22Rv1 (cell line): ENCODE results near the gene SLC39A8.
A peak's percentile ranks its signal among the peaks of the same experiment; 100 is the strongest.
"Not testable (repeated sequence)": the region's sequence is repeated elsewhere in the genome, so short reads cannot be mapped to it uniquely, and the experiment has no call there.

Source experiments
- H3K27ac ChIP-seq: fragments of 450-650 bp; 2 replicates; pipeline ENCODE4 v1.5.1; 2017
- ZFX ChIP-seq: fragments of 450-650 bp; IDR thresholded peaks from 2 replicates; pipeline ENCODE4 v1.6.1; 2017; ENCODE audit warnings: antibody characterized with exemption, borderline replicate concordance
- TF ChIP-seq, protein P1 (sequence below): fragments of 450-650 bp; IDR thresholded peaks from 2 replicates; pipeline ENCODE4 v1.5.1; 2017; ENCODE audit warnings: mild to moderate bottlenecking

The SLC39A8 gene

DNA sequence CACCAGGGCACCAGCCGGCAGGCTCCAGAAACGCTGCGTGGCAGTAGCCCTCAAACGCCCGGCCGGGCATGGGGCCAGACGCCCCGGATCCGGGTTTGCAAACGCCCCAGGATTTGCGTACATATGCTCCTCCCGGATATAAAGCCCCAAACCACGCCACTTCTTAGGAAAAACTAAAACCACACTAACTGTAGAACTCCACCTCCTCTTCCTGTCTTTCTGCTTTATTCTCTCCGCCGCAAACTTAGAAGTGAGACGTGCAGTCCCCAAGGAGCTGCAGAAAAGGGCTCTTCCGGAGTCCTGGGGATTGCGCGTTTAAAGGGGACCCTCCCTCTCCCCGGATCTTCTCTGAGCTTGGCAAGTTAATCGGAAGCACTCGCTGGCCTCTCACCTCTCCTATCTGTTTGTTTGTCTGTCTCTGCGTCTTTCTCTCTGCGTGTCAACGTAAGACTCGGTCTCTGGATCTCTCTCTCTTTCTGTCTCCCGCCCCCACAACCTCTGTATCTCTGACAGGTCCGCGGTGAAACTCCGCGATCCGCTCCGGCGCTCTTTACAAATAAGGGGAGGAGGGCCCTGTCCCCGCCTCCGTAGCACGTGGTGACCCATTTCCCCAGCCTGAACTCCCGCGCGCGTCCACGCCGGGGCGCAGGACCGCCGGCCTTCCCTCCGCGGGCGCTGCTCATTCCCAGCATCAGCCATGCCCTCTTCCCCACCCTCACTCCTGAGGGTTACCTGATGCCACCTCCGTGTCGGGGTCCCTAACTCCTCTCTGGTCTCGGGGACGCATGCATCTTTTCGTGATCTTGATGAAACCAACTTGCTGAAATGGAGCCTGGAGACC lies at the start of gene SLC39A8:
Gene SLC39A8 (minus strand): TSS at position 529 of the 841 bp plus-strand sequence. CDS start 820 bp downstream, outside the sequence.
- TF ChIP-seq, protein P1, sequence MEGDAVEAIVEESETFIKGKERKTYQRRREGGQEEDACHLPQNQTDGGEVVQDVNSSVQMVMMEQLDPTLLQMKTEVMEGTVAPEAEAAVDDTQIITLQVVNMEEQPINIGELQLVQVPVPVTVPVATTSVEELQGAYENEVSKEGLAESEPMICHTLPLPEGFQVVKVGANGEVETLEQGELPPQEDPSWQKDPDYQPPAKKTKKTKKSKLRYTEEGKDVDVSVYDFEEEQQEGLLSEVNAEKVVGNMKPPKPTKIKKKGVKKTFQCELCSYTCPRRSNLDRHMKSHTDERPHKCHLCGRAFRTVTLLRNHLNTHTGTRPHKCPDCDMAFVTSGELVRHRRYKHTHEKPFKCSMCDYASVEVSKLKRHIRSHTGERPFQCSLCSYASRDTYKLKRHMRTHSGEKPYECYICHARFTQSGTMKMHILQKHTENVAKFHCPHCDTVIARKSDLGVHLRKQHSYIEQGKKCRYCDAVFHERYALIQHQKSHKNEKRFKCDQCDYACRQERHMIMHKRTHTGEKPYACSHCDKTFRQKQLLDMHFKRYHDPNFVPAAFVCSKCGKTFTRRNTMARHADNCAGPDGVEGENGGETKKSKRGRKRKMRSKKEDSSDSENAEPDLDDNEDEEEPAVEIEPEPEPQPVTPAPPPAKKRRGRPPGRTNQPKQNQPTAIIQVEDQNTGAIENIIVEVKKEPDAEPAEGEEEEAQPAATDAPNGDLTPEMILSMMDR: peak; percentile 93
- TF ChIP-seq ZFX: no peak
- peak within 1 kb of the TSS; percentile 88 for H3K27ac ChIP-seq

DNA sequence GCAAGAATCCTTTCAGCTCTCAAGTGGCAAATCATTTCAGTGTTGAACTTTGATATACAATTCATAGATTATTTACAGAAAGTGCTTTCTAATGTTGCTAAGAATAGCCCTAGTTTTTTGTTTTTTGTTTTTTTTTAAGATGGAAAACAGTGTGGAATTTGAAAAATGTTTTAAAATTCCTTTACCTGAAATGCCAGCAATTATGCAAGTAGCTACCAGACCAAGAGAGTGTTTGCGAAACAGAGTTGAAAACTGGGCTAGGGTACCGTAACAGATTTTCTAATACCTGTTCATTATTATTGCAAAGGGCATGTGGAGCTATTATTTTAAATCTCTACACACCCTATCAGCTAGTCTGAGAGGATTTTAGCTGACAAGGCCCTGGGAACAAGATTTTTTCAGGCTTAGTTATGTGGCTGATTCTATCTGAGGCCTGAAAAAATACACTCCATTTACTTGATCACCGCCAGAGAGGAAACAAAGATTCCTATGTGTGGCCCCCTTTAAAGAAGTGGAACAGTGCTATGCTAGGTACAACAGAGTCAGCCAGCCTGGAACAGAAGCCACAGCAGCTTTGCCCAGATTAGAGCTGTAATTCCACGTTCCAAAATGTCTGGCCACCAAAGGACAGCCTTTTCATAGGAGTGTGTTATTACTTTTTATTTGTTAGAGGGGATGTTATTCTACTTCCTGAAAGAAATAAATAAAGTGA lies 46.9 kb upstream of the SLC39A8 start:
- no peak overlapping the region for H3K27ac ChIP-seq
- TF ChIP-seq, protein P1: no peak
- TF ChIP-seq ZFX: no peak

DNA sequence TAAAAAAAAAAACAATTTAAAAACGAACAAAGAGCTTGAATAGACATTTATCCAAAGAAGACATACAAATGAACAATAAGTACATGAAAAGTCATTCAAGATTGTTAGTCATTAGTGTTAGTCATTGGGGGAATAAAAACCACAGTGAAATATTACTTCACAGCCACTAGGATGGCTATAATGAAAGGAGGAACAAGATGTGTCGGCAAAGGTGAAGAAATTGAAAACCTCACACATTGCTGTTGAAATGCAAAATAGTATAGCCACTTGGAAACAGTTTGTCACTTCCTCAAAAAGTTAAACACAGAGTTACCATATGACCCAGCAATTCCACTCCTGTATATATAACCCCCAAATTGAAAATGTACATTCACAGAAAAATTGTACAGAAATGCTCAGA lies 45.2 kb upstream of the SLC39A8 start:
- no peak overlapping the region for H3K27ac ChIP-seq
- TF ChIP-seq, protein P1: no peak
- no peak for TF ChIP-seq ZFX

DNA sequence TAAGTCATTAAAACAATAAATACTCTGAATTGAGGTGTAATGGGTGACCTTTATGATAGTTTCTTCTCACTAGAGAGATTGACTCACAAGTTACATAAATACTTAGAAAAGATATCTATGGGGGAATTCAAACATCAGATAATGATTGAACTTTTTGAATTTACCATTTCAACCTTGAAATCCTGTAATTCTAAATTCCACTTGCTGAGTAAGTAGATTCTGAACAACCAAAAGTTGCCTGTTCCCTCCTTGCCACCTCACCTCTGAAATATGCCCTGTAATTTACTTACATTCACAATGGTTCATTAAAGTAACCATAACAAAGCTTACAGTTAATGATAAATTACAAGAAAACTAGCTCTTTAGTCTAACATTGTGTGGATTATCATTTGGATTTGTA lies 43.3 kb upstream of the SLC39A8 start:
- no peak for TF ChIP-seq ZFX
- TF ChIP-seq, protein P1: no peak
- no peak overlapping the region for H3K27ac ChIP-seq

DNA sequence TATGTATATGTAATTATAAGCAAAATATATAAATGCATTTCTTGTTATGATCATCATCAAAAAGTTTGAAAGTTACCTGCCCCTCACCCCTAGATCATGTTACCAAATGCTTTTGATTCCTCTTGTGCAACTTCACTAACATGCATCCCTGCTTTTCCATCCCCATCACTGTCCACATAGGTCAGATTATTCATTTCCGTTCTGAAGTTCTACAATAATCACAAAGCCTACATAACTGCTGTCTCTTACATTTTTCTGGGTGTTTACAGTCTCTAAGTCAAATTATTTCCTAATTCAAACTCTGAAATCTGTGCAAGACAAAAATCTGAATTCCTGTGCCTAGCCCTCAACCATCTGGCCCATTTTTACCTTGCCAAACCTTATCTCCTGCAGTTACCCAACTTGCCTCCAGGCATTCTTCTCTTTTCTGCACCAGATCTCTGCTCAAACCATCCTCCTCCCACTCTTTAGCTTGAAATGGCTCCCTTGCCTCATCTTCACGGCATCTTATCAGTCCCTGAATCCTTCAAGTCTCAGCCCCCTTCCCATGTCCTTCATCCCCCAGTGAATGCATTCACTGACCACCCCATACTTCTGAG lies 42.4 kb upstream of the SLC39A8 start:
- TF ChIP-seq ZFX: no peak
- TF ChIP-seq, protein P1: no peak
- no peak overlapping the region for H3K27ac ChIP-seq

DNA sequence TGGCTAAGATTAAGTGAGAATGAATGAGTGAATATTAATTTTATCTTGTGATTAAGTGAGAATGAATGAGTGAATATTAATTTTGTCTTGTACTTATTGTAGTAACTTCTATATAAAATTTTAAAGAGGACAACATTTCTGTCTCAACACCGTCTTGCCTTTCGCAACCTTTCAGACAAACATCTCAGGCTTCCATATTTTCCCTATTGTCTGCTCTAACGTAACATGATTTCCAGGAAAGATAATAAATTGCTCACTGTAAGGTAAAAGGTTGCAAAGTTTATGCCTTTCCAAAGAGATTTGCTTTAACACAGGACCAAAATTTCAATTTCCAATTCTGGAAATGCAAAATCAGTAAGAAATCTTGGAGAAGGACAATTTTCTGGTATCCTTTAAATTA lies 41.7 kb upstream of the SLC39A8 start:
- no peak for TF ChIP-seq ZFX
- TF ChIP-seq, protein P1: no peak
- H3K27ac ChIP-seq: no peak overlapping the region

DNA sequence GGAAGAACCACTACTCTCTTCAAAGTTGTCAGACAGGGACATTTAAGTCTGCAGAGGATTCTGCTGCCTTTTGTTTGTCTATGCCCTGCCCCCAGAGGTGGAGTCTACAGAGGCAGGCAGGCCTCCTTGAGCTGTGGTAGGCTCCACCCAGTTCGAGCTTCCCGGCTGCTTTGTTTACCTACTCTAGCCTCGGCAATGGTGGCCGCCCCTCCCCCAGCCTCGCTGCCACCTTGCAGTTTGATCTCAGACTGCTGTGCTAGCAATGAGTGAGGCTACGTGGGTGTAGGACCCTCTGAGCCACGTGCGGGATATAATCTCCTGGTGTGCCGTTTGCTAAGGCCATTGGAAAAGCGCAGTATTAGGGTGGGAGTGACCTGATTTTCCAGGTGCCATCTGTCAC lies 35.0 kb upstream of the SLC39A8 start:
- H3K27ac ChIP-seq: not testable (repeated sequence)
